ENCODE measurements around the gene PTBP1.

- TF ChIP-seq REST (IDR thresholded peaks at IDR 0.05; ENCODE audit: unreplicated experiment) (no peak), EZH2 (IDR thresholded peaks at IDR 0.05; ENCODE audit: low read depth, unreplicated experiment) (no peak), CTCF (conservative IDR thresholded peaks at IDR 0.05; ENCODE audit: low read depth in 2 of 2) (no peak), EZH2phosphoT487 (IDR thresholded peaks at IDR 0.05; ENCODE audit: unreplicated experiment) (no peak)
Observed at GRCh38 chr19:825897-826644, 28.8 kb downstream of the PTBP1 start.
